Measurements from ENCODE around the gene APBA1. TPM values are rescaled to one million over a fixed set of nuclear protein-coding genes. Genes with fewer than 3 reads are reported as not detected.

APBA1 gene
- polyA plus RNA-seq, 1 donor (not counting 4 experiments of a cell fraction or from before 2014, with no cell fraction given): 0.66 TPM

GRCh38 chr9:69499959-69500358, 172.2 kb downstream of the APBA1 start:
- Histone ChIP-seq H3K9ac (ENCODE audit: control insufficient read depth, extremely low read depth, insufficient read depth, low read length) (no peak overlapping the region), H3K27ac (ENCODE audit: control insufficient read depth, insufficient read depth, low read length) (no peak overlapping the region), H3K4me1 (ENCODE audit: control insufficient read depth, extremely low read depth, insufficient read depth, low read length) (peaks cover 7% of the 10 kb centered on the region), H3K36me3 (ENCODE audit: control insufficient read depth in 2 of 2, extremely low read depth in 1 of 2, insufficient read depth in 2 of 2, low read length in 2 of 2) (no peaks in the 10 kb centered on the region), H3K4me3 (ENCODE audit: control insufficient read depth in 2 of 3, extremely low read depth in 1 of 3, insufficient read depth in 2 of 3, low read depth in 1 of 3, low read length in 3 of 3) (no peak overlapping the region), H3K79me2 (ENCODE audit: control insufficient read depth, insufficient read depth, low read length) (no peaks in the 10 kb centered on the region), H3K4me2 (ENCODE audit: control insufficient read depth, extremely low read depth, insufficient read depth, low read depth, low read length) (no peak overlapping the region), H2AFZ (ENCODE audit: control insufficient read depth, low read length) (no peak overlapping the region), H3K9me1 (ENCODE audit: control insufficient read depth, extremely low read depth, insufficient read depth, low read length) (no peaks in the 10 kb centered on the region), H4K20me1 (ENCODE audit: control insufficient read depth, extremely low read depth, insufficient read depth, low read length) (no peaks in the 10 kb centered on the region), H3K9me3 (ENCODE audit: control insufficient read depth, low read depth, low read length) (no peaks in the 10 kb centered on the region), H3K27me3 (ENCODE audit: control insufficient read depth, extremely low read depth, insufficient read depth, low read length) (no peaks in the 10 kb centered on the region)
- dilution Hi-C loops (cut with MboI; ENCODE audit: extremely low pct_ligation_motif_present, low sequenced_read_pairs): no loop called here
- DNase-seq (ENCODE audit: low read depth, low spot score): no peak
- TF ChIP-seq CTCF (optimal IDR thresholded peaks at IDR 0.05 in 1 of 3, IDR thresholded peaks at IDR 0.05 in 1 of 3, conservative IDR thresholded peaks at IDR 0.05 in 1 of 3; ENCODE audit: extremely low read depth in 1 of 3, insufficient read depth in 2 of 3, low read length in 3 of 3): no peak
- TF ChIP-seq EZH2 (IDR thresholded peaks at IDR 0.05; ENCODE audit: low read length): no peak
- no peak for FAIRE-seq

GRCh38 chr9:69499407-69499806, 172.8 kb downstream of the APBA1 start:
- peaks cover 7% of the 10 kb centered on the region for H3K4me1 ChIP-seq (ENCODE audit: control insufficient read depth, extremely low read depth, insufficient read depth, low read length)
- FAIRE-seq: no peak

More at GRCh38 chr9:69499407-69499806, 172.8 kb downstream of the APBA1 start:
- Histone ChIP-seq H4K20me1 (ENCODE audit: control insufficient read depth, extremely low read depth, insufficient read depth, low read length) (no peaks in the 10 kb centered on the region), H3K79me2 (ENCODE audit: control insufficient read depth, insufficient read depth, low read length) (no peaks in the 10 kb centered on the region), H3K9ac (ENCODE audit: control insufficient read depth, extremely low read depth, insufficient read depth, low read length) (no peak overlapping the region), H3K4me2 (ENCODE audit: control insufficient read depth, extremely low read depth, insufficient read depth, low read depth, low read length) (no peak overlapping the region), H3K27me3 (ENCODE audit: control insufficient read depth, extremely low read depth, insufficient read depth, low read length) (no peaks in the 10 kb centered on the region), H3K36me3 (ENCODE audit: control insufficient read depth in 2 of 2, extremely low read depth in 1 of 2, insufficient read depth in 2 of 2, low read length in 2 of 2) (no peaks in the 10 kb centered on the region), H2AFZ (ENCODE audit: control insufficient read depth, low read length) (no peak overlapping the region), H3K9me3 (ENCODE audit: control insufficient read depth, low read depth, low read length) (no peaks in the 10 kb centered on the region), H3K9me1 (ENCODE audit: control insufficient read depth, extremely low read depth, insufficient read depth, low read length) (no peaks in the 10 kb centered on the region), H3K4me3 (ENCODE audit: control insufficient read depth in 2 of 3, extremely low read depth in 1 of 3, insufficient read depth in 2 of 3, low read depth in 1 of 3, low read length in 3 of 3) (no peak overlapping the region), H3K27ac (ENCODE audit: control insufficient read depth, insufficient read depth, low read length) (no peak overlapping the region)
- DNase-seq (ENCODE audit: low read depth, low spot score): no peak
- TF ChIP-seq EZH2 (IDR thresholded peaks at IDR 0.05; ENCODE audit: low read length): no peak
- TF ChIP-seq CTCF (optimal IDR thresholded peaks at IDR 0.05 in 1 of 3, IDR thresholded peaks at IDR 0.05 in 1 of 3, conservative IDR thresholded peaks at IDR 0.05 in 1 of 3; ENCODE audit: extremely low read depth in 1 of 3, insufficient read depth in 2 of 3, low read length in 3 of 3): no peak
- dilution Hi-C loops (cut with MboI; ENCODE audit: extremely low pct_ligation_motif_present, low sequenced_read_pairs): no loop called here

Data from keratinocyte (primary cell).